IMR-90 (cell line): ENCODE results near the gene HRH1.

Source experiments
- BHLHE40 ChIP-seq: fragments of 150-350 bp; IDR thresholded peaks from 2 replicates; pipeline ENCODE4 v1.6.1; 2016; ENCODE audit warnings: mild to moderate bottlenecking, low read depth, low read length
- CEBPB ChIP-seq: IDR thresholded peaks from 2 replicates; pipeline ENCODE4 v1.6.1; 2012; ENCODE audit warnings: low read depth, low read length, improper control_type of control experiment
- CTCF ChIP-seq: conservative IDR thresholded peaks from 2 replicates; pipeline ENCODE4 v1.5.1; 2012; ENCODE audit warnings: mild to moderate bottlenecking, low read depth, low read length, improper control_type of control experiment
- FOS ChIP-seq: fragments of 150-350 bp; IDR thresholded peaks from 2 replicates; pipeline ENCODE4 v1.6.1; 2016; ENCODE audit warnings: low read depth, low read length
- MAZ ChIP-seq: IDR thresholded peaks from 2 replicates; pipeline ENCODE4 v1.6.1; 2012; ENCODE audit warnings: low read depth, mild to moderate bottlenecking, low read length, improper control_type of control experiment, moderate library complexity, borderline replicate concordance
- MXI1 ChIP-seq: IDR thresholded peaks from 2 replicates; pipeline ENCODE4 v1.6.1; 2012; ENCODE audit warnings: low read depth, mild to moderate bottlenecking, low read length, moderate library complexity, borderline replicate concordance
- NFE2L2 ChIP-seq: fragments of 150-350 bp; IDR thresholded peaks from 2 replicates; pipeline ENCODE4 v1.6.1; 2016; ENCODE audit warnings: low read depth, mild to moderate bottlenecking, low read length
- POLR2A ChIP-seq: IDR thresholded peaks from 2 replicates; pipeline ENCODE4 v1.6.1; 2012; ENCODE audit warnings: mild to moderate bottlenecking, low read depth, low read length
- RAD21 ChIP-seq: IDR thresholded peaks from 2 replicates; pipeline ENCODE4 v1.6.1; 2012; ENCODE audit warnings: low read length, improper control_type of control experiment
- RCOR1 ChIP-seq: IDR thresholded peaks from 2 replicates; pipeline ENCODE4 v1.6.1; 2012; ENCODE audit warnings: mild to moderate bottlenecking, low read length, improper control_type of control experiment; ENCODE audit not compliant: insufficient replicate concordance
- RFX5 ChIP-seq: IDR thresholded peaks from 2 replicates; pipeline ENCODE4 v1.8.0; 2012; ENCODE audit warnings: low read depth, mild to moderate bottlenecking, low read length, moderate library complexity
- SMC3 ChIP-seq: fragments of 150-350 bp; IDR thresholded peaks from 2 replicates; pipeline ENCODE4 v1.6.1; 2016; ENCODE audit warnings: low read depth, mild to moderate bottlenecking, antibody characterized with exemption, low read length, moderate library complexity
- TF ChIP-seq, protein P1 (sequence below): fragments of 150-350 bp; IDR thresholded peaks from 2 replicates; pipeline ENCODE4 v1.6.1; 2016; ENCODE audit warnings: low read depth, mild to moderate bottlenecking, low read length, moderate library complexity, borderline replicate concordance
- TF ChIP-seq, protein P2 (sequence below): fragments of 150-350 bp; IDR thresholded peaks from 2 replicates; pipeline ENCODE4 v1.6.1; 2017; ENCODE audit warnings: mild to moderate bottlenecking, antibody characterized with exemption, low read length, low read depth

DNA sequence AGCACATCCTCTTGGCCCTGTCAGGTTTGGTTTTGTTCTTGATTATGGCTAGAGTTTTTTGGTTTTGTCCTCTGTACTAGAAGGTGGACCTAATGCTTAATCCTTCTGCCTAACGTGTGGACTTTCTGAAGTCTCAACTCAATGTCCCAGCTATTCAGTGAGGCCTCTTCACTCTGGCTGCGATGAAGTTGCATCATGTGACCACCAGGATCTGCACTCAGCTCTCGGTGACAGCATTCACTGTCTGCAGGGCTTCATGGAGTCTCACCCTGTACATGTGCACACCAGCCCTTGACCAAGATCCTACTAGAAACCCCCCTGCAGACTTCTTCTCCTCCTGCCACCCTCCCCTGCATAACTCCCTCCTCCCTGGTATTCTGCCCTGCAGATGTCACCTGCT lies 38.7 kb upstream of the HRH1 start:
- TF ChIP-seq NFE2L2 = no peak
- TF ChIP-seq CTCF = no peak
- TF ChIP-seq FOS = no peak
- TF ChIP-seq RCOR1 = no peak
- no peak for TF ChIP-seq POLR2A
- TF ChIP-seq RAD21 = no peak
- TF ChIP-seq MAZ = no peak
- TF ChIP-seq MXI1 = no peak
- TF ChIP-seq RFX5 = no peak
- TF ChIP-seq, protein P1, sequence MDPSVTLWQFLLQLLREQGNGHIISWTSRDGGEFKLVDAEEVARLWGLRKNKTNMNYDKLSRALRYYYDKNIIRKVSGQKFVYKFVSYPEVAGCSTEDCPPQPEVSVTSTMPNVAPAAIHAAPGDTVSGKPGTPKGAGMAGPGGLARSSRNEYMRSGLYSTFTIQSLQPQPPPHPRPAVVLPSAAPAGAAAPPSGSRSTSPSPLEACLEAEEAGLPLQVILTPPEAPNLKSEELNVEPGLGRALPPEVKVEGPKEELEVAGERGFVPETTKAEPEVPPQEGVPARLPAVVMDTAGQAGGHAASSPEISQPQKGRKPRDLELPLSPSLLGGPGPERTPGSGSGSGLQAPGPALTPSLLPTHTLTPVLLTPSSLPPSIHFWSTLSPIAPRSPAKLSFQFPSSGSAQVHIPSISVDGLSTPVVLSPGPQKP = no peak
- no peak for TF ChIP-seq BHLHE40
- TF ChIP-seq CEBPB = no peak
- TF ChIP-seq, protein P2, sequence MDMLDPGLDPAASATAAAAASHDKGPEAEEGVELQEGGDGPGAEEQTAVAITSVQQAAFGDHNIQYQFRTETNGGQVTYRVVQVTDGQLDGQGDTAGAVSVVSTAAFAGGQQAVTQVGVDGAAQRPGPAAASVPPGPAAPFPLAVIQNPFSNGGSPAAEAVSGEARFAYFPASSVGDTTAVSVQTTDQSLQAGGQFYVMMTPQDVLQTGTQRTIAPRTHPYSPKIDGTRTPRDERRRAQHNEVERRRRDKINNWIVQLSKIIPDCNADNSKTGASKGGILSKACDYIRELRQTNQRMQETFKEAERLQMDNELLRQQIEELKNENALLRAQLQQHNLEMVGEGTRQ = no peak
- TF ChIP-seq SMC3 = no peak
